Activated CD4-positive, alpha-beta memory T cell treated with anti-CD3 and anti-CD28 coated beads for 36 hours (primary cell): Measurements from ENCODE around the gene MFN2. TPM values are rescaled to one million over a fixed set of nuclear protein-coding genes. Genes with fewer than 3 reads are reported as not detected.
"Not testable (repeated sequence)": the region's sequence is repeated elsewhere in the genome, so short reads cannot be mapped to it uniquely, and the experiment has no call there.

ENCODE experiments used
- CTCF ChIA-PET: fragments of 350-600 bp; sonication (Branson Sonifier 250); formaldehyde crosslinking; loops from one replicate; lab custom pipeline; 2021; ENCODE audit warnings: antibody characterized with exemption, inconsistent platforms; lab: Charles Lee
- POLR2A ChIA-PET: fragments of 350-600 bp; sonication (Branson Sonifier 250); formaldehyde crosslinking; loops from one replicate; lab custom pipeline; 2021; ENCODE audit warnings: antibody characterized with exemption; lab: Charles Lee
- DNase-seq: peaks from one replicate; pipeline ENCODE4 v3.0.0-alpha.2; 2020
- H3K27ac Mint-ChIP-seq: one replicate; pipeline ENCODE4 v1.8.0; 2021; ENCODE audit warnings: mixed read lengths
- H3K27me3 Mint-ChIP-seq: one replicate; pipeline ENCODE4 v1.8.0; 2021; ENCODE audit warnings: mixed read lengths
- H3K36me3 Mint-ChIP-seq: one replicate; pipeline ENCODE4 v1.8.0; 2021; ENCODE audit warnings: mixed read lengths
- H3K4me1 Mint-ChIP-seq: one replicate; pipeline ENCODE4 v1.8.0; 2021; ENCODE audit warnings: low read depth, mixed read lengths
- H3K4me3 Mint-ChIP-seq: one replicate; pipeline ENCODE4 v1.8.0; 2021; ENCODE audit warnings: mild to moderate bottlenecking, mixed read lengths
- H3K9me3 Mint-ChIP-seq: one replicate; pipeline ENCODE4 v1.8.0; 2021; ENCODE audit warnings: mixed read lengths
- intact Hi-C: fragments of 100-400 bp; cut with micrococcal nuclease; formaldehyde crosslinking; loops from one replicate; pipeline ENCODE4 v1.15.1; 2023
- total RNA-seq, 2 experiments: library from RNA; stranded (reverse); gene quantifications; one replicate each; pipeline ENCODE4 v1.2.3, GENCODE V29; 2021

The MFN2 gene
- 10 to 100 TPM; 52.0 to 58.1 TPM for total RNA-seq

GRCh38 chr1:11979851-11980675, at the start of gene MFN2:
Gene MFN2 (plus strand): TSS chr1:11980444. CDS start chr1:11989169, 8,725 bp downstream.
- Mint-ChIP-seq H3K4me3 (peak within 1 kb of the TSS; percentile 90), H3K27me3 (no peaks in the 10 kb centered on the region), H3K36me3 (peaks cover 10% of the 10 kb centered on the region), H3K9me3 (no peaks in the 10 kb centered on the region), H3K4me1 (peaks cover 41% of the 10 kb centered on the region), H3K27ac (peak within 1 kb of the TSS; percentile 90)
- intact Hi-C loops, result loop anchor here (1.0 to 10.0 kb wide), 4 partner anchors 39 to 145 kb away; partner anchors contain the start of genes KIAA2013 and MIIP
- DNase-seq, result peak; percentile 95
- CTCF ChIA-PET, result interaction anchor here (0.9 to 2.0 kb wide), 5 partner anchors 58 to 251 kb away, joined by 3 to 7 read pairs (median 3); no protein-coding TSS in a partner anchor
- POLR2A ChIA-PET, result interaction anchor here (0.8 to 6.5 kb wide), 5 partner anchors 8 to 71 kb away, joined by 3 to 98 read pairs (median 4); no protein-coding TSS in a partner anchor

DNA sequence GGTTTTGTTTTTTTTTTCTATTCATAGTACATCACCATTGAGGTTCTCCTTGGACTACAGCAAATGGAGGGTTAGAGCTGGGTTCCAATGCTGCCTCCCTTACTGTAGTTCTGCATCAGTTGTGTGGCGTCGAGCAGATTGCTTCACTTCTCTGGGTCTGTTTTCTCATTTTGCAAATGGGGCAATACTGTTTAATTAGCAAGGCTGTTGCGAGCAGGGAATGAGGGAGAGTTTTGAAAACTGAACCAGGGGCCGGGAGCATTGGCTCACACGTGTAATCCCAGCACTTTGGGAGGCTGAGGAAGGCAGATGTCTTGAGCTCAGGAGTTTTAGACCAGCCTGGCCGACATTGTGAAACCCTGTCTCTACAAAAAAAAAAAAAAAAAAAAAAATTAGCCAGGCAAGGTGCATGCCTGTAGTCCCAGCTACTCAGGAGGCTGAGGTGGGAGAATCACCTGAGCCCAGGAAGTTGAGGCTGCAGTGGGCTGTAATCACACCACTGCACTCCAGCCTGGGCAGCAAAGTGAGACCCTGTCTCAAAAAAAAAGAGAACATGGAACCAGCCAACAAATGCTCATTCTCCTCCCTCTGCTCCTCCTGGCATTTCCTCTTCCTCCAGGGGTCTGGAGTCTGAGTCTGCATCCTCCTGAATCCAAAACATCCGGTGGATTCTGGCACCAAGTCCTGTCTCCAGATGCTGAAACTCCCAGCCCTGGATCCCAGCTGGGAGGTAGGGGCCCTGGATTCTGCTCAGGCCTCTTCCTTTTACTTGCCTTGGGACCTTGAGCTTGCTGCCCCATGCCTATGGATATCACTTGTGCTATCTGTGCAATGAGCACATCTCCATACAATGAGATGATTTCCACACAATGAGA, 49.4 kb upstream of the MFN2 start:
- Mint-ChIP-seq H3K27ac (no peak overlapping the region), H3K4me3 (no peak overlapping the region), H3K9me3 (no peaks in the 10 kb centered on the region), H3K27me3 (no peaks in the 10 kb centered on the region), H3K4me1 (peaks cover 4% of the 10 kb centered on the region), H3K36me3 (no peaks in the 10 kb centered on the region)
- CTCF ChIA-PET, result no interaction called here
- intact Hi-C loops, result no loop called here
- DNase-seq, result no peak
- POLR2A ChIA-PET, result interaction anchor here (12.5 kb wide), 1 partner anchor 22 kb away, joined by 174 read pairs; no protein-coding TSS in a partner anchor

- Mint-ChIP-seq H3K4me3 (no peak overlapping the region), H3K36me3 (no peaks in the 10 kb centered on the region), H3K27ac (no peak overlapping the region), H3K27me3 (no peaks in the 10 kb centered on the region), H3K9me3 (no peaks in the 10 kb centered on the region), H3K4me1 (no peaks in the 10 kb centered on the region)
- POLR2A ChIA-PET, result interaction anchor here (12.5 kb wide), 1 partner anchor 23 kb away, joined by 174 read pairs; no protein-coding TSS in a partner anchor
- intact Hi-C loops, result no loop called here
- no peak for DNase-seq
- CTCF ChIA-PET, result no interaction called here
Observed at GRCh38 chr1:11931845-11932244, 48.4 kb upstream of the MFN2 start.

DNA sequence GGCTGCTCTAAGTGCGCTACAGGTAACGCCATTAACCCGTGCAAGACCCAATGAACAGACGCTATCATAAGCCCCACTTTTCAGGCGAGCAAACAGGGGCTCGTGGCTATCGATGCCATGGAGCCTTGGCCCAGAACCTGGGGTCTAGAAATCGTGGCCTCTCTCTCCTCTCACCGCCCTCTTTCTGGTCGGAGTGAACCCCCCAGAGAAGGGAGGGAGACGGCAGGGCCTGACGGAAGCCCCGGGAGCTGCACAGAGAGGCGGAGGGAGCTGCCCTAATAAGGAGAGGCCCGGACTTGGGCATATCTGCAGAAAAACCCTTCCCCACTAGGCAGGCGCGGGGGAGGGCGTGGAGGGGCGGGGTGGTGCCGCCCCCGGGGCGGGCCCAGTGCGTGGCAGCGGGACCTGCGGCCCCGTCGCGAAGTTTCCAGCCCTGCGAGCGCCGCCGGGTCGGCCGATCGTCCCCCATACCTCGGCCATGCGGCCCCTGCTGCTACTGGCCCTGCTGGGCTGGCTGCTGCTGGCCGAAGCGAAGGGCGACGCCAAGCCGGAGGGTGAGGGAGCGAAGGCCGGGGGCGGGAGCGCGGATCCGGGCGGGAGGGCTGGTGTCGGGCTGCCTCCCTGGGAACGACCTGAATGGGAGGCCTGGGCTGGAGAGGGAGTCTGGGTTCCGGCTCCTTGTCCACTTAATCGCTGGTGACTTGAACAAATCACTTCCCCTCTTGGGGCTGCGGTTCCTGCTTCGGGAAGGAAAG, 45.8 kb upstream of the MFN2 start, which contains the start of gene PLOD1:
PLOD1 (plus strand) TSS at position 416 of the 755 bp plus-strand sequence; CDS start at position 479, 63 bp downstream.
- Mint-ChIP-seq H3K36me3 (no peaks in the 10 kb centered on the region), H3K4me3 (peak within 1 kb of the TSS; percentile 76), H3K27me3 (no peaks in the 10 kb centered on the region), H3K4me1 (no peaks in the 10 kb centered on the region), H3K27ac (no peak within 1 kb of the TSS), H3K9me3 (no peaks in the 10 kb centered on the region)
- intact Hi-C loops, result no loop called here
- ChIA-PET POLR2A (interaction anchor here (0.7 to 12.5 kb wide), 2 partner anchors 25 to 33 kb away, joined by 3 to 174 read pairs; no protein-coding TSS in a partner anchor), CTCF (interaction anchor here (1.0 kb wide), 1 partner anchor 8 kb away, joined by 5 read pairs; the partner anchor contains the start of gene KIAA2013)
- DNase-seq, result peak; percentile 90

- Mint-ChIP-seq H3K27me3 (no peaks in the 10 kb centered on the region), H3K9me3 (no peaks in the 10 kb centered on the region), H3K4me1 (no peaks in the 10 kb centered on the region), H3K36me3 (no peaks in the 10 kb centered on the region), H3K27ac (no peak overlapping the region), H3K4me3 (peak overlapping the region; percentile 76)
- intact Hi-C loops, result no loop called here
- ChIA-PET CTCF (no interaction called here), POLR2A (interaction anchor here (0.7 to 12.5 kb wide), 2 partner anchors 26 to 33 kb away, joined by 3 to 174 read pairs; no protein-coding TSS in a partner anchor)
- no peak for DNase-seq
Observed at GRCh38 chr1:11935057-11935412, 45.2 kb upstream of the MFN2 start.

DNA sequence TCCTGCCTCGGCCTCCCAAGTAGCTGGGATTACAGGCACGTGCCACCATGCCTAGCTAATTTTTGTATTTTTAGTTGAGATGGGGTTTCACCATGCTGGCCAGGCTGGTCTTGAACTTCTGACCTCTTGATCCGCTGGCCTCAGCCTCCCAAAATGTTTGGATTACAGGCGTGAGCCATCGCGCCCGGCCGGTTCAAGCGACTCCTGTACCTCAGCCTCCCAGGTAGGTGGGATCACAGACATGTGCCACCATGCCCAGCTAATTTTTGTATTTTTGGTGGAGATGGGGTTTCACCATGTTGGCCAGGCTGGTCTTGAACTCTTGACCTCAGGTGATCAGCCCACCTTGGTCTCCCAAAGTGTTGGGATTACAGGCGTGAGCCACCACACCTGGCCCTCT, 44.5 kb upstream of the MFN2 start:
- CTCF ChIA-PET, H3K36me3 Mint-ChIP-seq, H3K4me3 Mint-ChIP-seq, intact Hi-C loops, H3K27me3 Mint-ChIP-seq, H3K27ac Mint-ChIP-seq, H3K4me1 Mint-ChIP-seq, H3K9me3 Mint-ChIP-seq, DNase-seq: not testable (repeated sequence)
- POLR2A ChIA-PET, result interaction anchor here (12.5 kb wide), 1 partner anchor 27 kb away, joined by 174 read pairs; no protein-coding TSS in a partner anchor

DNA sequence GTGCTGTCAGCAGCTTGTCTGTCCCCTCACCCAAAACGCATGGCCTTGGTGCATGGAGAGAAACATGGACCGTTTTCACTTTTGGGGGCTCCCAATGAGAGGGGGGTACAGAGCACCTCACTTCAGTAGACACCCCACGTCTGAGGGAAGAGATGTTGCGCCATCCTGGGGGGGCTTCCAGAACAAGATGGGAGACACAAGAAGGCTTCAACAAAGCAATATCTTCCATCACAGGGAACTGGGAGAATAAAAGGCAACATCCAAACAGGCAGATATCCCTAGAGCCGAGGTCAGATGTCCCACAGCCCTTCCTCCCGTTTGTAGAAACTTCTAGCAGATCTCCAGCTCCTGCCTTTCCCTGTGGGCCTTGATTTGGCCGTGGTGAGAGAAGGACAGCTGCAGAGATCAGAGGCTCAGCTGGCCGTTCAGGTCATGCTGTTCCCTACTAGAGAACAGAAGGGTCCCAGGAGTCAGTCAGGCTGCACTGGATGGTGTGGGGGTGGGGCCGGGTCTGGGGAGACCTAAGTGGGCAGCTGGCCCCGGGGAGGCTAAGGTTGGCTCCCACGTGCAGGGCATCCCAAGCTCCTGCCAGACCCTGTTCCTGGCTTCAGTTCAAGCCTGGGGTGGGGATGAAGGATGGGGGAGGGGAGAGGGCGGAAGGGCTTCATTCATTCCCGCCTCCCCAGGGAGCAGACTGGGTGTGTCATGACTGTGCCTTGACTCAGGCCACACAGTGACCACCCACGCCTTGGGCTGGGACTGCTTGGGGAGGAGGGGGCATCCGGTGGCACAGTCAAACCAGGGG, 41.3 kb upstream of the MFN2 start:
- POLR2A ChIA-PET, result interaction anchor here (1.6 kb wide), 1 partner anchor 29 kb away, joined by 6 read pairs; no protein-coding TSS in a partner anchor
- intact Hi-C loops, result no loop called here

GRCh38 chr1:11939794-11940193, 40.5 kb upstream of the MFN2 start:
- H3K27me3 Mint-ChIP-seq, H3K36me3 Mint-ChIP-seq, intact Hi-C loops, H3K9me3 Mint-ChIP-seq, DNase-seq, H3K27ac Mint-ChIP-seq, H3K4me3 Mint-ChIP-seq, H3K4me1 Mint-ChIP-seq: not testable (repeated sequence)
- CTCF ChIA-PET, result interaction anchor here (0.6 kb wide), 1 partner anchor 74 kb away, joined by 3 read pairs; no protein-coding TSS in a partner anchor
- POLR2A ChIA-PET, result interaction anchor here (1.1 to 1.6 kb wide), 2 partner anchors 30 to 32 kb away, joined by 4 to 6 read pairs; no protein-coding TSS in a partner anchor

More for the DNA sequence above, 41.3 kb upstream of the MFN2 start:
- H3K27me3 Mint-ChIP-seq, result no peaks in the 10 kb centered on the region
- H3K36me3 Mint-ChIP-seq, result no peaks in the 10 kb centered on the region
- no peak overlapping the region for H3K27ac Mint-ChIP-seq
- H3K4me3 Mint-ChIP-seq, result no peak overlapping the region
- DNase-seq, result no peak
- no peaks in the 10 kb centered on the region for H3K9me3 Mint-ChIP-seq
- CTCF ChIA-PET, result no interaction called here
- no peaks in the 10 kb centered on the region for H3K4me1 Mint-ChIP-seq

DNA sequence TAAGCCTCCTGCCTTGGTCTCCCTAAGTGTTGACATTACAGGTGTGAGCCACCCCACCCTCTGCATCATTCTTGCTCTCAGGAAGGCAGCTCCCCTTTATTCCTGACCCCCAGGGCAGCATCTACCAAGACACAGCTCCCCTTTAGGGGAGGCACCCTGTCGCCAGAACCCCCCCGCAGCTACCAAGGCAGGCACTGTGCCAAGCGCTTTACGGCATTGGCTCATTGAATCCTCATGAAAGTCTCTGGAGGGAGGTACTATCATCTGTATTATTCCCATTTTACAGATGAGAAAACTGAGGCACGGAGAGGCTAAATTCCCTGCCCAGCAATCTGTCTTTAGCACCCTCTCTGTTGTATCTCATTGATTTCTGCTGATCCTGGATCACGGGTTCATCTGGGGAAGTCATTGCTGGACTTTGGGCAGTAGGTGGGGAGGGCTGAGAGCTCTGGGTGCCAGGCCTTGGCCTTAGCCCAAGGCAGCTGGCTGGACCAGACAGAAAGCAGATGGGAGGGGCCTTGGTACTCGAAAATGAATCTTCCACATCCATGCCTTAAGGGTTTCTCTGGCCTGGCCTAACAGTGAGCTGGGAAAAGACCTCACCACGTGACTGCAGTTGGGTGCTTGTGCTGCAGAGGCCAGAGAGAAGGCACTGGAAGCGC, 39.9 kb upstream of the MFN2 start:
- Mint-ChIP-seq H3K4me3 (no peak overlapping the region), H3K9me3 (no peaks in the 10 kb centered on the region), H3K4me1 (no peaks in the 10 kb centered on the region), H3K27me3 (no peaks in the 10 kb centered on the region), H3K36me3 (no peaks in the 10 kb centered on the region), H3K27ac (no peak overlapping the region)
- ChIA-PET CTCF (no interaction called here), POLR2A (interaction anchor here (1.1 to 1.6 kb wide), 2 partner anchors 31 to 32 kb away, joined by 4 to 6 read pairs; no protein-coding TSS in a partner anchor)
- no peak for DNase-seq
- intact Hi-C loops, result no loop called here

- no peaks in the 10 kb centered on the region for H3K27me3 Mint-ChIP-seq
- ChIA-PET POLR2A (no interaction called here), CTCF (no interaction called here)
- H3K4me1 Mint-ChIP-seq, result no peaks in the 10 kb centered on the region
- H3K27ac Mint-ChIP-seq, result no peak overlapping the region
- no peak overlapping the region for H3K4me3 Mint-ChIP-seq
- no peaks in the 10 kb centered on the region for H3K9me3 Mint-ChIP-seq
- no peak for DNase-seq
- H3K36me3 Mint-ChIP-seq, result no peaks in the 10 kb centered on the region
- intact Hi-C loops, result no loop called here
Observed at GRCh38 chr1:11942280-11942679, 38.0 kb upstream of the MFN2 start.
